Measurements from ENCODE around the gene ARMH4.

GRCh38 chr14:58059126-58059525, 92.9 kb downstream of the ARMH4 start:
- TF ChIP-seq, protein P1, sequence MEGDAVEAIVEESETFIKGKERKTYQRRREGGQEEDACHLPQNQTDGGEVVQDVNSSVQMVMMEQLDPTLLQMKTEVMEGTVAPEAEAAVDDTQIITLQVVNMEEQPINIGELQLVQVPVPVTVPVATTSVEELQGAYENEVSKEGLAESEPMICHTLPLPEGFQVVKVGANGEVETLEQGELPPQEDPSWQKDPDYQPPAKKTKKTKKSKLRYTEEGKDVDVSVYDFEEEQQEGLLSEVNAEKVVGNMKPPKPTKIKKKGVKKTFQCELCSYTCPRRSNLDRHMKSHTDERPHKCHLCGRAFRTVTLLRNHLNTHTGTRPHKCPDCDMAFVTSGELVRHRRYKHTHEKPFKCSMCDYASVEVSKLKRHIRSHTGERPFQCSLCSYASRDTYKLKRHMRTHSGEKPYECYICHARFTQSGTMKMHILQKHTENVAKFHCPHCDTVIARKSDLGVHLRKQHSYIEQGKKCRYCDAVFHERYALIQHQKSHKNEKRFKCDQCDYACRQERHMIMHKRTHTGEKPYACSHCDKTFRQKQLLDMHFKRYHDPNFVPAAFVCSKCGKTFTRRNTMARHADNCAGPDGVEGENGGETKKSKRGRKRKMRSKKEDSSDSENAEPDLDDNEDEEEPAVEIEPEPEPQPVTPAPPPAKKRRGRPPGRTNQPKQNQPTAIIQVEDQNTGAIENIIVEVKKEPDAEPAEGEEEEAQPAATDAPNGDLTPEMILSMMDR (IDR thresholded peaks at IDR 0.05; ENCODE audit: poor library complexity, severe bottlenecking): no peak
- TF ChIP-seq EP300 (conservative IDR thresholded peaks at IDR 0.05; ENCODE audit: poor library complexity, severe bottlenecking) (no peak), EZH2 (IDR thresholded peaks at IDR 0.05; ENCODE audit: borderline replicate concordance, insufficient read depth, low read length, poor library complexity, severe bottlenecking) (no peak), POLR2AphosphoS5 (IDR thresholded peaks at IDR 0.05) (no peak), RAD21 (conservative IDR thresholded peaks at IDR 0.05) (no peak), TAF1 (IDR thresholded peaks at IDR 0.05; ENCODE audit: low read depth) (no peak), MXI1 (conservative IDR thresholded peaks at IDR 0.05; ENCODE audit: poor library complexity, severe bottlenecking) (no peak), SMC3 (conservative IDR thresholded peaks at IDR 0.05; ENCODE audit: poor library complexity) (no peak)

Measured in neural cell (in vitro differentiated cells).